ENCODE measurements around the gene CCNG2.

GRCh38 chr4:77125961-77126360 is 31.0 kb upstream of the CCNG2 start:
- no peak for TF ChIP-seq CTCF (IDR thresholded peaks at IDR 0.05)
- no peak for TF ChIP-seq POLR2A (IDR thresholded peaks at IDR 0.05)

Data from thyroid gland (tissue), 4 donors.